GM19397 (cell line): Measurements from ENCODE around the gene RIPK1.
"Not testable (repeated sequence)": the region's sequence is repeated elsewhere in the genome, so short reads cannot be mapped to it uniquely, and the experiment has no call there.

Experiments
- ATAC-seq: cut with Tn5 transposase; IDR thresholded peaks from one replicate; pipeline ENCODE4 v1.9.1; 2021; ENCODE audit warnings: mild to moderate bottlenecking, moderate library complexity; ENCODE audit not compliant: unreplicated experiment

Gene RIPK1

GRCh38 chr6:3133515-3133914 lies 65.2 kb downstream of the RIPK1 start:
- ATAC-seq, result no peak

GRCh38 chr6:3135668-3136291 lies 67.5 kb downstream of the RIPK1 start:
- ATAC-seq, result no peak

- ATAC-seq, result no peak
Observed at GRCh38 chr6:3136292-3137011, 68.2 kb downstream of the RIPK1 start.

GRCh38 chr6:3137057-3137777 lies 68.9 kb downstream of the RIPK1 start:
- ATAC-seq, result no peak

- ATAC-seq, result not testable (repeated sequence)
Observed at GRCh38 chr6:3137873-3138272, 69.6 kb downstream of the RIPK1 start.

DNA sequence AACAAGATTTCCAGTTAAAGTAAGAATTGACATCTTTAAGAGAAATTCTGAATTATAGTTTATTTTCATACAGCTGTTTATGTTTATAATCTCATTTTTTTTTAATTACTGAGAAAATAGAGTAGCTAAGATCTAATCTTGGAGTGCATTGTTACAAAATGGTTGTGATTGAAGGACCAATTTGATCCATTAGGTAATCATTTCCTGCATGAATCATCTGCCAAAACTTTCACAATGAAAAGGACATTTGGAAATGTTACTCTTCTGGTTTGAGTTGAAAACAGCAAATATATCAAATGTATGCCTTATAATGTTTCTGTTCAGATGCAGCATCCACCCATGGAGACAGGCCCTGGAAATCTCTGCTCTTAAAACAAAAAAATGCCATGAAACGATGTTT lies 70.0 kb downstream of the RIPK1 start:
- ATAC-seq, result no peak

DNA sequence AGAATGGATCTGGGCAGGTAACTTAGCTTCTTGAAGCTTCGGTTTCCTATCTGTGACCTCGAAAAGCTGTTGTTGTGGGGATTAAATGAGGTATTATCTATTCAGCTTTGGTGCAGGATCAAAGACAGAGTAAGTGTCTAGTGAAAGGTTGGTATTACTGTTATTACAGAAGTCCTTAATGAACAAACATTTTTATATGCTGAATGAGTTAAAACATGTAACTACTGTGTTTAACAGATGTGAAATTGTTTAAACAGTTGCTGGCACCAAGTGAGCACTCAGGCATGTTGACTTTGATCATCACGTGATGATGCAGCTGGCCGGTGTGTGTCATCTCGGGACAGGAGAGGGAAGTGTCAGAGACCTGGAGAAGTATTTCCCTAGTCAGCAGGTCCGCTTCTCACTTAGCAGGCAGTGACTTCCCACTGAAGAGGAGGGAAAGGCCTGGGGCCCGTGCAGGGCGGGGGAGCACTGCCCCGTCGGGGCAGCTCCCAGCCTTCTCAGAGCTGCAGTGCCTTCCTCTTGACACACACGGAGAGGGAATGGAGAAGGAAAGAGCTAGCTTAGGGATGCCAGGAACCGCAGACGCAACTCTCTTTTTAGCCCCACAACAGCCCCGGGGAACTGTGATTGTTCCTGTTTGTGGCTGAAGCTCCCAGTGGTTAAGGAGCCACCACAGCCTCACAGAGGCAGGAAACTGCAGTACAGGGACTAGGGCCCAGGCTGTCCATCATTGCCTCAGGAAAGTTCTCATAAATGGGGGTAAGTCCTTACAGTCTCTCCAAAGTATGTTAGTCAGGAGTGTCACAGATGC lies 71.0 kb downstream of the RIPK1 start:
- no peak for ATAC-seq

- no peak for ATAC-seq
Observed at GRCh38 chr6:3140201-3140600, 71.9 kb downstream of the RIPK1 start.

DNA sequence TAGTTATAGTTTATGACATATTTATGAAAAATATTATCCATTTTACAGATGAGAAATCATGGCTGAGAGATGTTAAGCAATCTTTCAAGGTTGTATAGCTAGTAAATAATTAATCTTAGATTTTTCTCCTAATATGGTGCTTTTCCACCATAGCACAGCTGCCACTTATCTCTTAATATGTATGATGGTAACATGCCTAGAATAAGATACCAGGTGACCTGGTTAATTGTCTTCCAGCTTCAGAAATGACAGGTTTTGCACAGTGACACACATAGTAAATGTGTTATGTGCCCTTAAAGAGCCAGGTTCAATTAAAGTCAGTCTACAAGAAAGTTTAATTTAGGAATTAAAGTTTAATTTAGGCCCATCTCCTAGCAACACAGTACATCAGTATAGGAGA lies 74.2 kb downstream of the RIPK1 start:
- ATAC-seq, result no peak

DNA sequence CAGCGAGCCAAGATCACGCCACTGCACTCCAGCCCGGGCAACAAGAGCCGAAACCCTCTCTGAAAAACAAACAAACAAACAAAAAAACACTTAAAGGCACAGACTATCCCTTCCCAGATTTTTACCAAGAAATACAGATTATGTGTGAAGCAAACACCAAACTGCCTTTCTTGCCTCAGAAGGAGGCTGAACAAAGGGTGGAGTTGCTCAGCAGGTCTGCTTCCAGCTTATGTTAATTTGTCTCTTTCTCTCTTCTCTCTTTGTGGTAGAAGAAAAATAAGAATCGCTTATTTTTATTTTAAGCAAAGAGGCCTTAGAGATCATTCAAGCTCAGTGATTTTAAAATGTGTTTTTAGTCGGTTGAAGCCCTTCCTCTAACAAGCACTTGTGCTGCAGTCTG lies 74.9 kb downstream of the RIPK1 start:
- ATAC-seq, result no peak

GRCh38 chr6:3144571-3144970 lies 76.3 kb downstream of the RIPK1 start:
- no peak for ATAC-seq

- no peak for ATAC-seq
Observed at GRCh38 chr6:3147914-3148757, 79.8 kb downstream of the RIPK1 start.

- no peak for ATAC-seq
Observed at GRCh38 chr6:3151691-3152090, 83.4 kb downstream of the RIPK1 start.

DNA sequence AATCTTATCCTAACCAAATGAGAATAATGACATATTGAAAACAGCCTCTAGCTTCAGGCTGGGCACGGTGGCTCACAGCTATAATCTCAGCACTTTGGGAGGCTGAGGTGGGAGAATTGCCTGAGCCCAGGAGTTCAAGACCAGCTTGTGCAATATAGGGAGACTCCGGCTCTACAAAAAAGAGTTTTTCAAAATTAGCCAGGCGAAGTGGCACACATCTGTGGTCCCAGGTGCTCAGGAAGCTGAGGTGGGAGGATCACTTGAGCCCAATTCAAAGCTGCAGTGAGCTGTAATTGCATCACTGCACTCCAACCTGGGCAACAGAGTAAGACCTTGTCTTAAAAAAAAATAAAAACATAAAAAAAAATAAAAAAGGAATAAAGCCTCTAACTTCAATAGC lies 84.4 kb downstream of the RIPK1 start:
- ATAC-seq, result no peak

- ATAC-seq, result not testable (repeated sequence)
Observed at GRCh38 chr6:3155416-3155815, 87.1 kb downstream of the RIPK1 start.

- not testable (repeated sequence) for ATAC-seq
Observed at GRCh38 chr6:3156184-3157130, 88.2 kb downstream of the RIPK1 start.

GRCh38 chr6:3157131-3157933 lies 89.0 kb downstream of the RIPK1 start, which contains the start of gene TUBB2A:
TSS of gene TUBB2A (minus strand) at chr6:3157544. CDS start at chr6:3157463, 81 bp downstream.
- ATAC-seq, result peak; percentile 85
